Measurements from ENCODE around the gene TTC39B.

- TF ChIP-seq CTCF (IDR thresholded peaks at IDR 0.05) (no peak), EZH2phosphoT487 (IDR thresholded peaks at IDR 0.05) (no peak), EZH2 (IDR thresholded peaks at IDR 0.05) (no peak)
Measured at GRCh38 chr9:15249981-15250380, 57.0 kb downstream of the TTC39B start.

Measured in neural progenitor cell (in vitro differentiated cells).